Activated CD8-positive, alpha-beta T cell treated with anti-CD3 and anti-CD28 coated beads, Interleukin-2, amount 10 ng/mL, durations not matched to agents 7 days and 5 days (primary cell): ENCODE measurements around the gene SEMA7A. TPM values are rescaled to one million over a fixed set of nuclear protein-coding genes. Genes with fewer than 3 reads are reported as not detected.
A peak's percentile ranks its signal among the peaks of the same experiment; 100 is the strongest.

Experiments used
- ATAC-seq: fragments of 150-1000 bp; cut with Tn5 transposase; one replicate; pipeline ENCODE4 v1.10.0; 2021; ENCODE audit warnings: moderate library complexity
- CTCF ChIA-PET: fragments of 350-600 bp; sonication (Branson Sonifier 250); formaldehyde crosslinking; loops from one replicate; lab custom pipeline; 2021; ENCODE audit warnings: antibody characterized with exemption; lab: Charles Lee
- POLR2A ChIA-PET: fragments of 350-600 bp; sonication (Branson Sonifier 250); formaldehyde crosslinking; loops from one replicate; lab custom pipeline; 2021; ENCODE audit warnings: antibody characterized with exemption; lab: Charles Lee
- DNase-seq: peaks from one replicate; pipeline ENCODE4 v3.0.0-alpha.2; 2020
- H3K27ac Mint-ChIP-seq: one replicate; pipeline ENCODE4 v1.8.0; 2021; ENCODE audit warnings: mild to moderate bottlenecking, mixed read lengths
- H3K27me3 Mint-ChIP-seq: one replicate; pipeline ENCODE4 v1.8.0; 2021; ENCODE audit warnings: low read depth, mixed read lengths
- H3K36me3 Mint-ChIP-seq: one replicate; pipeline ENCODE4 v1.8.0; 2021; ENCODE audit warnings: low read depth, mixed read lengths
- H3K4me1 Mint-ChIP-seq: one replicate; pipeline ENCODE4 v1.8.0; 2021; ENCODE audit warnings: low read depth, mixed read lengths
- H3K4me3 Mint-ChIP-seq: one replicate; pipeline ENCODE4 v1.8.0; 2021; ENCODE audit warnings: mild to moderate bottlenecking, mixed read lengths
- H3K9me3 Mint-ChIP-seq: one replicate; pipeline ENCODE4 v1.8.0; 2022; ENCODE audit warnings: mixed read lengths; ENCODE audit not compliant: insufficient read depth
- total RNA-seq, 2 experiments: library from RNA; stranded (reverse); gene quantifications; one replicate each; pipeline ENCODE4 v1.2.3, GENCODE V29; 2021

Gene SEMA7A
- total RNA-seq, 2 experiments from 2014 or later: 16.1 to 16.9 TPM

DNA sequence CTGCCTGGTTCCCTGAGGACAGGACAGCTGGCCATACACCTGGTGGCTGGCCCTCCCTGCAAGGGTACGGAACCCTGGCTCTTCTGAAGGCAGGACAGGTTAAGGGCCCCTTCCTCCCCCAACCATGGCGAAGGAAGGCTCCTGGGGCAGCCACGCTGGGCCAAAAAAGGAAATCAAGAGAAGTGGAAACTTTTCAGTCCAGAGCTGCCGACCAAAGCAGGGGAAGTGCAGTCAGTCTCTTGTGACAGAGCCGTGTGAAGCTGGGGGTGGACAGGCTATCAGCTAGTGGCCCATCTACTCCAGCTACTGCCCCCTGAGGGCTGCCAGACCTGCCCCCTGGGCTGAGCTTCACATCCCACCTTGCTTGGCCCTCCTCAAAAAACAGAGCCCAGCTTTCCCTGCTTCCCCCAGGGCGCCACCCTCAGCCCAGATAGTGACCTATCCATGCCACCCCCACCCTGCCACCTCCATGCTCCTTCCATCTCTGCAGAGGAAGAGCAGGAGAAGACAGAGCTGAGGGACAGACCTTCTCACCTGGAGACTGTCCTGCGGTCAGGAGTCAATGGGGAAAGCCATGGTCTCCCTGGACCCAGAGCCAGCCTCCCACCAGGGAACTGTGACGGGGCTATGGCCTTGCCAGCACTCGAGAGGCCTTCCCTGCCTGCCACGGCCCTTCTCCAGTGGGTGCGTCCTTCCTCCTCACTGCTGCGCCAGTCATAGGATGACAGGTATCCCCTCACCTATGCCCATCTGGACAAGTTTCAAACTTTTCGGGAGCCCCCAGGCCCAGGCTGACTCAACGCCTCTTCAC lies 4.6 kb downstream of the SEMA7A start:
- Mint-ChIP-seq H3K27ac (peak overlapping the region; percentile 79), H3K4me1 (peaks cover 76% of the 10 kb centered on the region), H3K9me3 (no peaks in the 10 kb centered on the region), H3K4me3 (no peak overlapping the region), H3K27me3 (no peaks in the 10 kb centered on the region), H3K36me3 (peaks cover 14% of the 10 kb centered on the region)
- CTCF ChIA-PET: interaction anchor here (0.6 to 27.0 kb wide), 3 partner anchors 10 to 154 kb away, joined by 3 to 677 read pairs (median 3); no protein-coding TSS in a partner anchor
- ATAC-seq (no peak), DNase-seq (no peak)
- POLR2A ChIA-PET: interaction anchor here (1.0 to 3.7 kb wide), 3 partner anchors 23 to 47 kb away, joined by 3 to 29 read pairs (median 3); no protein-coding TSS in a partner anchor

DNA sequence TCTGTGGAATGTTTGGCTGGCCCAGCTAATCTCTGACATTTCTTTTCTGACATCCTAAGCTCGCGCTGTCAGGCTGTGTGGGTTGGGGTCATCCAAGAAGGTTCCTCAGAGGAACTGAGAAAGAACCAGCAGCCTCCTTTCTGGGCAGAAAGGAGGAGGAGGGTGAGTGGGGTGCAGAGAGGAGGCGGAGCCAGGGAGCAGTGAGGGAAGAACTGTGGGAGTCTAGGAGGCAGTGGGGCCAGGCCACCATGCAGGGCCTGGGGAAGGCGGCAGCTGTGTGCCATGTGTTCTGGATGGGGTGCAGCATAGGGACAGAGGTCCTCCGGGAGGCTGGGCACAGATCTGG lies 5.3 kb downstream of the SEMA7A start:
- Mint-ChIP-seq H3K36me3 (peaks cover 14% of the 10 kb centered on the region), H3K9me3 (no peaks in the 10 kb centered on the region), H3K27ac (peak overlapping the region; percentile 79), H3K27me3 (no peaks in the 10 kb centered on the region), H3K4me3 (no peak overlapping the region), H3K4me1 (peaks cover 80% of the 10 kb centered on the region)
- DNase-seq: no peak
- ATAC-seq: no peak
- ChIA-PET POLR2A (interaction anchor here (0.6 to 1.0 kb wide), 2 partner anchors 22 to 44 kb away, joined by 3 read pairs; no protein-coding TSS in a partner anchor), CTCF (interaction anchor here (0.6 to 27.0 kb wide), 2 partner anchors 49 to 155 kb away, joined by 3 to 677 read pairs; no protein-coding TSS in a partner anchor)

DNA sequence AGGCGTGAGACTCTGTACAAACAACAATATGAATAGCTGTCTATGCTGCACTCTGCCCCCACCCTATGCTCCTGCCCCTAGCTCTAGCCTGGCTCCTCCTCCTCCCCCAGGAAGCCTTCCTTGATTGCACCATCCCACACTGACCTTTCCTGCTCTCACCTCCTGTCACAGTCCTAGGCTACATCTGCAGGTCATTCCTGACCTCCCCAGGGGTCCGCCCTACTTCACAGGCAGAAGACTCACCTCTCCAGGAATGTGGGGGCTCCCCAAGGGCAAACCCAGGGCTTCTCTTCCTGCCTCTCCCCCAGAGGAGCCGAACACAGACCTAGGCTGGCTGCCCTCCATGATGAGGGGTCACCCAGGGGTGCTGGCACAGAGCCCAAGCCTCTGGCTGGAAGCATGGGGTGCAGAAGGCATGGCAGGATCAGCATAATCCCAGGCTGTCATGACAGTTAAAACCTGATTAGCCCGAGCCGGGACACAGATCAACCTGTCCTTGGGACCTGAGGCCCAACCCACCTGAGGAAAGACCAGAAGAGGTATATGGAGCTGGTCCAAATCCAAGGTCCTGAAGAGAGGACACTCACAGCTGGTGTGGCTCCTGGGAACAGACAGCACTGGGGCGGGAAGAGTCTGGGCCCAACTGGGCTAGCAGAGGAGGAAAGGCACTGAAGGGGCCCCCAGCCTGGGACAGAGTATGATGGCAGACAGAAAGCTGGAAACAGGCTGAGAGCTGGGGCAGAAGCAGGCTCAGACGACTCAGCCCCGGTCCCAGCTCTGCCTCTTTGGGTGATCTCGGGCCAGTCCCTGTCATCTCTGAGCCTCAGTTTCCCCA lies 5.9 kb downstream of the SEMA7A start:
- peak overlapping the region; percentile 79 for H3K27ac Mint-ChIP-seq
- ChIA-PET POLR2A (interaction anchor here (0.6 kb wide), 1 partner anchor 44 kb away, joined by 3 read pairs; no protein-coding TSS in a partner anchor), CTCF (interaction anchor here (1.4 to 27.0 kb wide), 2 partner anchors 11 to 49 kb away, joined by 5 to 677 read pairs; no protein-coding TSS in a partner anchor)
- no peaks in the 10 kb centered on the region for H3K27me3 Mint-ChIP-seq
- H3K36me3 Mint-ChIP-seq: peaks cover 14% of the 10 kb centered on the region
- DNase-seq: no peak
- no peaks in the 10 kb centered on the region for H3K9me3 Mint-ChIP-seq
- H3K4me3 Mint-ChIP-seq: no peak overlapping the region
- no peak for ATAC-seq
- peaks cover 80% of the 10 kb centered on the region for H3K4me1 Mint-ChIP-seq

DNA sequence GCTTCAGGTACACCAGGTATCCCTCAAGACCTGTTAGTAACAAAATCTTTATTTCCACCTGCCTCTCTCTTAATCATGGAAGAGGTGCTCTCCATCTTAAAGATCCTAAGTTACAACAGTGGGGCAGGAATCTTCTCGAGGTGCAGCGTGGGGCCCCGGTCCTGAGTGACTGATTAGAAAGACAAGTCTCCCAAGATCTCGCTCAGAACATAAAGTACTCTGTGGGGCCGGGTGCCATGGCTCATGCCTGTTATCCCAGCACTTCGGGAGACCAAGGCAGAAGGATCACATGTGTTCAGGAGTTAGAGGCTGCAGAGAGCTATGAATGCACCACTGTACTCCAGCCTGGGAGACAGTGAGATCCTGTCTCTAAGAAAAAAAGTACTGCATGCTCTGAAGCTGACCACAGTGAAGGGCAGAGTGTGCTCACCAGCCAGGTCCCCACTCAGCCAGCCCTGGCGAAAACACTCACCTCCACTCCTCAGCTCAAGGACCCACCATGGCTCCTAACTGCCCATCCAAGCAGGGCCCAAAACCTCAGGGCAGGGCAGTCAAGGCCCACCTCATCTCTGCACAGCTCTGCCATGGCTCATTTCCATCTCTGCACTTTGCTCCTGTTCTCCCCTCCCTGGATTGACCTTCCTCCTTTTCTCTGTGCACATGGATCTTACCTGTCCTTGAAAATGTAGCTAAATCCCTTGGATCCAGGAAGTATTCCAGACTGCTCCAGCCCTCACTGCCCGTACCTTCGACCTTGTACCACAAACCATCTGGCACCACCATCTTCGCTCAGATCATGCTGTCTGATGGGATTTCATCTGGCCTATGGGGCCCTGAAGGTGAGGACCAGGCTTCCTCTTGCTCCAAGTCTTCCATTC lies 7.1 kb downstream of the SEMA7A start:
- peaks cover 14% of the 10 kb centered on the region for H3K36me3 Mint-ChIP-seq
- peak overlapping the region; percentile 60 for H3K27ac Mint-ChIP-seq
- no peaks in the 10 kb centered on the region for H3K27me3 Mint-ChIP-seq
- ATAC-seq (no peak), DNase-seq (no peak)
- H3K4me3 Mint-ChIP-seq: no peak overlapping the region
- POLR2A ChIA-PET: no interaction called here
- H3K9me3 Mint-ChIP-seq: no peaks in the 10 kb centered on the region
- H3K4me1 Mint-ChIP-seq: peaks cover 76% of the 10 kb centered on the region
- CTCF ChIA-PET: interaction anchor here (1.0 to 27.0 kb wide), 3 partner anchors 12 to 361 kb away, joined by 3 to 677 read pairs (median 5); no protein-coding TSS in a partner anchor

DNA sequence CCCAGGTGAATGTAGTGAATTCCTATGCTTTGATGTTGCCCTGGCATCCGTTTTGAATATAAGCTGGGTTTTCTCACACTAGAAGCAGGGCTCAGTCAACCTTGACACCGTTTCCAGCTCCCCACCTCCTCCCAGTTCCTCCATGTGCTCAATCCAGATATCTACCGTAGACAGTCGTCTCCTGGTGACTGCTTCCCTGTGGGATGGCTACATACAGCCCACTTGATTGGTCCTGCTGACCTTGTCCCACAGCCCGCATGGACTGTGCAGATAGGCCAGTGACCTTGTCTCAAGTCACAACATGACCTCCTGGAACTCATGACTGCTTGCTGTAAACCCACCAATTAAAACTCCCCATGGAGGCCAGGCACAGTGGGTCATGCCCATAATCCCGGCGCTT lies 8.1 kb downstream of the SEMA7A start:
- Mint-ChIP-seq H3K27ac (peak overlapping the region; percentile 4), H3K27me3 (no peaks in the 10 kb centered on the region), H3K36me3 (peaks cover 14% of the 10 kb centered on the region), H3K9me3 (no peaks in the 10 kb centered on the region), H3K4me3 (no peak overlapping the region), H3K4me1 (peaks cover 74% of the 10 kb centered on the region)
- DNase-seq: no peak
- no peak for ATAC-seq
- ChIA-PET CTCF (interaction anchor here (1.0 to 27.0 kb wide), 3 partner anchors 9 to 46 kb away, joined by 3 to 677 read pairs (median 3); no protein-coding TSS in a partner anchor), POLR2A (no interaction called here)

DNA sequence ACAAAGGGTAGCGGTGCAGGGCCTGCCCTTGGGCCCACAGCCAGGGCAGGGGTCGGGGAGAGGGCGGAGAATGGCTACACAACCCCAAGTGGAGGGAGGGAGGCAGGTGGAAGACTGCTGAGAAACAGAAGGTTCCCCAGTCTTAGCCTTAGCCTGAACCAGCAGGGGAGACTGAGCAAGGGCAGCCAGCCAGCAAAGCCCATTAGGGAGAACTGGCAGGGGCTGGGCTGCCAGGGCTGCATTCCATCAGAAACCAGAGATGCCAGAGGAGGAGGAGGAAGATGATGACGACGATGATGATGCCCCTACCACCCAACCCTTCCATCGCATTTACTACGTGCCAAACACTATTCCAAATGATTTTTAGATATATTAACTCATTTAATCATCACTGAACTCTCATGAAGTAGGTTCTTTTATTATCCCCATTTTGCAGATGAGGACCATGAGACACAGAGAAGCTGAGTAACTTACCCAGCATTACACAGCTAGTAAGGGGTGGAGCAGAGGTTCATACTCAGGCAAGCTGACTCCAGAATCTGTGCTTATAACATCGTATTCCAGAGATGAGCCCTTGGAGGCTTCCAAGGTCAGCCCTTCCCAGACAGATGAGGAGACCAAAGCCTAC lies 8.7 kb downstream of the SEMA7A start:
- Mint-ChIP-seq H3K4me1 (peaks cover 74% of the 10 kb centered on the region), H3K36me3 (peaks cover 14% of the 10 kb centered on the region), H3K9me3 (no peaks in the 10 kb centered on the region), H3K27ac (no peak overlapping the region), H3K27me3 (no peaks in the 10 kb centered on the region), H3K4me3 (no peak overlapping the region)
- CTCF ChIA-PET: interaction anchor here (1.0 to 27.0 kb wide), 4 partner anchors 9 to 46 kb away, joined by 3 to 677 read pairs (median 3); partner anchors contain the start of gene SEMA7A
- ATAC-seq: no peak
- POLR2A ChIA-PET: no interaction called here
- no peak for DNase-seq

DNA sequence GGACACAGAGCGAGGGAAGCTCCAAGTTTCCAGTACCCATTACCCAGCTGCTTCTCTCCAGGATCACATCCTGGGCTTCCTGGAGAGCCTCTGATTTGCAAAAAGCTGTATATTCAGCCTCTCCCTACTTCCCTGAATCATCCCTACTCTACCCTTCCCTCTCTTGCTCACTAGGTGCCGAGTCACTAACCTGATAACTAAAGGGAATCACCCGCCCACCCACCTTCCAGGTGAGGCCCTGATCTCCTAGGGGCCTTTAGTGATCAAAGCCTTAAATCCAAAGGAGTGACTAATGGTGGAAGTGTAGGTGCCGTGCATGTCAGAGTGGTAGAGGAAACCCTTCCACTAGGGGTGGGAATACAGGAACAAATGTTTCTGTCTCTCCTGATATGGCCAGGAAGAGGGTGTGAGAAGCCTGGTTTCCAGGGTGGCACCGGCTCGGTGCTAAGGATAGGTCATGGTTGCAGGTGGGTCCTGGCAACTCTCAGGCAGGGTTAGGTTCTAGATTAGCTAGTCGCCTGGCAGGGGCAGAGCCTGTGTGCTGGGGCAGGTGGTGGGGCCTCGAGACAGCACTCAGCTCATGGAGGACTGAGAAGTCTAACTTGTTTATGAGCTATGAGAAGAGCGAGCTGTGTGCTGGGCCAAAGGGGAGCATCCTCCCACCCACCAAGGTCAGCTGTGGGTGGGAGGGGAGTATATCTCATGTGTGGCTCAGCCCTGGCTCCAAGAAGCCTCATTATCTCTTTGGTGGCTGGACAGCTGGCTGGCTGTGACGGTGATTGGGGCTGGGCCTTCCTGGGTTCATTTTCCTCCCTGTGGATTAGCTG lies 10.1 kb downstream of the SEMA7A start:
- Mint-ChIP-seq H3K4me1 (peaks cover 70% of the 10 kb centered on the region), H3K9me3 (no peaks in the 10 kb centered on the region), H3K36me3 (peaks cover 14% of the 10 kb centered on the region), H3K27me3 (no peaks in the 10 kb centered on the region), H3K27ac (peak overlapping the region; percentile 66), H3K4me3 (no peak overlapping the region)
- ChIA-PET CTCF (interaction anchor here (1.1 to 27.0 kb wide), 3 partner anchors 10 to 44 kb away, joined by 3 to 677 read pairs (median 4); partner anchors contain the start of gene SEMA7A), POLR2A (interaction anchor here (0.6 kb wide), 2 partner anchors 37 to 302 kb away, joined by 3 to 5 read pairs; partner anchors contain the start of genes CYP1A1 and UBL7)
- ATAC-seq: no peak
- no peak for DNase-seq

DNA sequence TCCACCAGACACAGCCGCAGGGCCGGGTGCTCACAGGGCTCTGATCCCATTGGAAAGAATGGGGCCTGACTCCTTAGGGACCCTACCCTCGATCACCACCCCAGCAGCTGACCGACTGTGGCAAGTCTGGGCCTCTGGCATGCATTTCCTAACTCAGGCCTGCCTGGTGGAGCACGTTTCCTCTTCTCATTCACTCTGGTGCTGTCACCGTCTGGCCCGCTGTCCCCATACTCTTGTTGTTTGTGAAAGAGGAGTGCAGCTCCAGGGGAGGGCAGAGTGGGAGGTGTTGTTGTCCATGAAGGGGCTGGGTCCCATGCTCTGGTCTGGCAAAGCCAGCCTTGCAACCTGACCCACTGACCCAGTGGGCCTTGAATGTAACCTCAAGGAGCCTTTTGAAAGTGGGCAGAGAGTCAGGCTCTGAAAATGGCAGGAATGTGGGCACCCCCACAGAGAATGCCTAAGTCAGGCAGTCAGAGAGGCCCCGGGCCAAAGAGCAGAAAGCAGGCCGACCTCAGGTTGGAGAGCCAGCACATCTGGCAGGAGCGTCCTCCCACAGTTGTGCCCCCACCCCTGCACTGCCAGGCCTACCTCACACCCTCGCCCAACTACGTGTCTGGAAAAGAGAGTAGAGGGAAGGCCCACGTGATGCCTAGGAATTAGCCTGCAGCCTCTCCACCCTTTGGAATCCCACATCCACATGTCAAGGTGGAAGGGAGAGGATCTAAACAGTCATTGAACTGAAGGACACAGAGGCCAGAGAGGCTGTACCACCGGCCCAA lies 10.9 kb downstream of the SEMA7A start:
- Mint-ChIP-seq H3K4me1 (peaks cover 64% of the 10 kb centered on the region), H3K4me3 (no peak overlapping the region), H3K27ac (peak overlapping the region; percentile 74), H3K36me3 (peaks cover 11% of the 10 kb centered on the region), H3K9me3 (no peaks in the 10 kb centered on the region), H3K27me3 (no peaks in the 10 kb centered on the region)
- POLR2A ChIA-PET: interaction anchor here (0.6 kb wide), 1 partner anchor 302 kb away, joined by 3 read pairs; the partner anchor contains the start of gene CYP1A1
- ATAC-seq (no peak), DNase-seq (no peak)
- CTCF ChIA-PET: interaction anchor here (1.0 to 27.0 kb wide), 2 partner anchors 19 to 44 kb away, joined by 3 to 677 read pairs; no protein-coding TSS in a partner anchor

DNA sequence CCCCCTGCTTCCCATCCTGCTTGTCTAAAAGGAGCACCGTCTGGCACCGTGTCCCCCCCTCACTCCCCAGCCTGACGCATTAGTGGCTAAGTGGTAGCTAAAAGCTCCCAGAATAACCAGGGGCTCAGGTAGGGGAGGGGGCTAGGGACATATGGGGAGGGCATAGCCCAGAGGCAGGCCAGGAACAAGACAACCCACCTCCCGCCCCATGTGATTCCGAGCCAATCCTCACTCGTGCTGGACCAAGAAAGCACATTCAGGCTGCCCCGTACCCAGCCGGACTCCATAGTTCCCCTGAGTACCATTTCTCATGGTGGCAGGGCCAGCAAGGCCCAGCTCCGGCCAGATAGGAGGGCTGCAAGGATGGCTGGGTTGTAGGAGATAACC lies 11.5 kb downstream of the SEMA7A start:
- ATAC-seq (no peak), DNase-seq (no peak)
- no peaks in the 10 kb centered on the region for H3K27me3 Mint-ChIP-seq
- no peak overlapping the region for H3K4me3 Mint-ChIP-seq
- H3K9me3 Mint-ChIP-seq: no peaks in the 10 kb centered on the region
- ChIA-PET CTCF (interaction anchor here (1.0 to 27.0 kb wide), 3 partner anchors 16 to 43 kb away, joined by 3 to 677 read pairs (median 3); no protein-coding TSS in a partner anchor), POLR2A (interaction anchor here (1.1 kb wide), 1 partner anchor 18 kb away, joined by 3 read pairs; no protein-coding TSS in a partner anchor)
- H3K36me3 Mint-ChIP-seq: peaks cover 8% of the 10 kb centered on the region
- peaks cover 59% of the 10 kb centered on the region for H3K4me1 Mint-ChIP-seq
- peak overlapping the region; percentile 20 for H3K27ac Mint-ChIP-seq
